ENCODE results near the gene CX3CR1.

The CX3CR1 gene

DNA sequence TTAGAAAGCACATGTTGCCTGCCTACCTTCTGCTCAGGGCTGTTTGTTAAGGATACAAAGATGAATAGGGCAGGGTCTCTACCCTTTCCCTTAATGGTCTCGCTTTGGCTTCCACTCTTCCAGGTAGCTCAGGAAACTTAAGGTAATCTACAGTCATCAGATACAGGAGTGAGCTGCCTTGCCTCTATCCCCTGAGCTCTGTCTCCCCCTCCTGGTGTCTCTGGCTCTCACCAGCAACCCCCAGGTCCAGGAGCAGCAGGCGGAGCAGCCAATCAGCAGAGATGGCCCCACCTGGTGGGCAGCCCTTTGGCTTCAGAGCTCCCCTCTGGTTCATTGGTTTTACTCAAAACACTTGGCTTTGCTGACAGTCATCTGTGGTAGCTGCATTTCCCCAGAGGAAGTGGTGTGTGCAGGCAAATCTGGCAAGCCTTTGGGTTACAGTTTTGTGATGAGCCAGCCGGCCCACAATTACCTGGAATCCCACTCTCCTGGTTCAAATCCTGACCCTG, 8.5 kb upstream of the CX3CR1 start:
- Histone ChIP-seq H3K27ac (replicated peaks; ENCODE audit: low read length) (no peak overlapping the region), H3K4me3 (ENCODE audit: low read length in 2 of 2) (no peak overlapping the region), H3K9me3 (replicated peaks in 1 of 2; ENCODE audit: control insufficient read depth in 2 of 2, insufficient read depth in 1 of 2, low read depth in 1 of 2, low read length in 2 of 2) (no peaks in the 10 kb centered on the region), H2BK5ac (ENCODE audit: low read length) (no peak overlapping the region), H2BK15ac (ENCODE audit: low read length) (no peak overlapping the region), H3K23ac (ENCODE audit: low read depth, low read length, poor library complexity) (no peak overlapping the region), H2AFZ (ENCODE audit: low read length) (no peak overlapping the region), H3K18ac (ENCODE audit: low read length) (no peak overlapping the region), H3K4me1 (ENCODE audit: control insufficient read depth in 2 of 2, insufficient read depth in 1 of 2, low read depth in 1 of 2, low read length in 2 of 2) (no peaks in the 10 kb centered on the region), H2AK5ac (ENCODE audit: low read depth, low read length) (no peak overlapping the region), H2BK120ac (ENCODE audit: low read depth, low read length) (no peak overlapping the region), H3K79me1 (ENCODE audit: low read depth, low read length) (no peaks in the 10 kb centered on the region), H3K4me2 (ENCODE audit: insufficient read depth, low read length, poor library complexity, severe bottlenecking) (no peak overlapping the region), H4K8ac (ENCODE audit: low read depth, low read length) (no peak overlapping the region), H2BK12ac (ENCODE audit: low read length) (no peak overlapping the region), H3K9ac (ENCODE audit: low read depth, low read length, poor library complexity) (no peak overlapping the region), H3K36me3 (replicated peaks in 1 of 2; ENCODE audit: control insufficient read depth in 2 of 2, insufficient read depth in 2 of 2, low read length in 2 of 2) (no peaks in the 10 kb centered on the region), H3K14ac (ENCODE audit: low read length) (no peak overlapping the region), H3K27me3 (ENCODE audit: control insufficient read depth in 3 of 3, insufficient read depth in 3 of 3, low read depth in 1 of 3, low read length in 3 of 3) (no peaks in the 10 kb centered on the region), H4K91ac (ENCODE audit: low read depth, low read length, poor library complexity) (no peak overlapping the region), H3K4ac (ENCODE audit: low read length) (no peak overlapping the region)
- peak; percentile 76 for DNase-seq (ENCODE audit: low spot score)
- no CpG with 5 or more reads among the region's 3 CpGs for WGBS, 2 donors (ENCODE audit: extremely low coverage in 2 of 2, insufficient read length in 2 of 2, insufficient replicate concordance in 1 of 2)

DNA sequence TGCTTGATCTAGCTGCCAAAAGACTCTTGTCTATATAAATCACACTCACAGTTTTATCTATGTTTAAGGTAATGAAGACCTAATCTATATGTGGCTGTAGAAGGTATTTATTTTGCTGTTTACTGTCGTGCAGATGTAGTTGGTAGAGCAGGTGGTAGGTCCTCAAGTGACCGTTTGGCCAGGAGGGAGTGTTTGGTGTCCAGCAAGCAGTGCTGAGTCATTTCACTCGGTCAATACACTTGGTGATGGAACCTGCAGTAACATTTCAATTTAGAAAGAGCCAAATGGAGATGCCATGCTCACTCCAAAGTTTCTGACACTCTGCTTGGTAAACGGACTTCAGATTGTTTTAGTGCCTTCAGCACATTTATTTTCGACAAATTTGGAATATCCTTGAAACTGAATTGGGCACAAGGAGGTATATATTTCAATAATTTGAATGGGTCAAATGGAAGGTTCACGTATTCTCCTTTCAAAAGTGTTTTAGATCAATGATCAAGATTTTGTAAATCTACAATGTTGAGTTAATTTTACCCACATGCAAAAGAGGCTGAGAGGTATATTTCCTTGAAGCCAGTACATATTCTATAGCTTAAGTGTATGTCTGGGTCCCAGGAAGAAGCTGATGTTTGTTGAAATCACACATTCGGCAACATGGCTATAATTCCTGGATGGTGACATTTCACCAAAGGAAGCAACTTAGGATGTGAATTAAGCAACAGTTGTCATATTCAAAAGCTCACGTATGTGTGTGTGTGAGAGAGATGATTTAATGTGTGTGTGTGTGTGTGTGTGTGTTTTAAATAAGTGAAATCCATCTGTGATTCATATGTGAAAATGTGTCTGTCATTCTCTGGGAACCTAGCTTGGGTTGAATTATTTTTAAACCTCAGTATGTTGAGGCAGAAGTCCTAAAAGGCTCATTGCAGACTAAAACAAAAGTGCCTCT, 7.7 kb upstream of the CX3CR1 start:
- Histone ChIP-seq H3K79me1 (ENCODE audit: low read depth, low read length) (no peaks in the 10 kb centered on the region), H3K9ac (ENCODE audit: low read depth, low read length, poor library complexity) (no peak overlapping the region), H3K23ac (ENCODE audit: low read depth, low read length, poor library complexity) (no peak overlapping the region), H3K4me1 (ENCODE audit: control insufficient read depth in 2 of 2, insufficient read depth in 1 of 2, low read depth in 1 of 2, low read length in 2 of 2) (no peaks in the 10 kb centered on the region), H2BK5ac (ENCODE audit: low read length) (no peak overlapping the region), H3K18ac (ENCODE audit: low read length) (no peak overlapping the region), H2BK12ac (ENCODE audit: low read length) (no peak overlapping the region), H2AFZ (ENCODE audit: low read length) (no peak overlapping the region), H3K36me3 (replicated peaks in 1 of 2; ENCODE audit: control insufficient read depth in 2 of 2, insufficient read depth in 2 of 2, low read length in 2 of 2) (no peaks in the 10 kb centered on the region), H4K8ac (ENCODE audit: low read depth, low read length) (no peak overlapping the region), H3K4ac (ENCODE audit: low read length) (no peak overlapping the region), H2BK15ac (ENCODE audit: low read length) (no peak overlapping the region), H3K9me3 (replicated peaks in 1 of 2; ENCODE audit: control insufficient read depth in 2 of 2, insufficient read depth in 1 of 2, low read depth in 1 of 2, low read length in 2 of 2) (no peaks in the 10 kb centered on the region), H3K27ac (replicated peaks; ENCODE audit: low read length) (no peak overlapping the region), H3K14ac (ENCODE audit: low read length) (no peak overlapping the region), H2BK120ac (ENCODE audit: low read depth, low read length) (no peak overlapping the region), H4K91ac (ENCODE audit: low read depth, low read length, poor library complexity) (no peak overlapping the region), H3K4me3 (ENCODE audit: low read length in 2 of 2) (no peak overlapping the region), H2AK5ac (ENCODE audit: low read depth, low read length) (no peak overlapping the region), H3K27me3 (ENCODE audit: control insufficient read depth in 3 of 3, insufficient read depth in 3 of 3, low read depth in 1 of 3, low read length in 3 of 3) (no peaks in the 10 kb centered on the region), H3K4me2 (ENCODE audit: insufficient read depth, low read length, poor library complexity, severe bottlenecking) (no peak overlapping the region)
- DNase-seq (ENCODE audit: low spot score), result no peak
- no CpG with 5 or more reads among the region's 8 CpGs for WGBS, 2 donors (ENCODE audit: extremely low coverage in 2 of 2, insufficient read length in 2 of 2, insufficient replicate concordance in 1 of 2)

DNA sequence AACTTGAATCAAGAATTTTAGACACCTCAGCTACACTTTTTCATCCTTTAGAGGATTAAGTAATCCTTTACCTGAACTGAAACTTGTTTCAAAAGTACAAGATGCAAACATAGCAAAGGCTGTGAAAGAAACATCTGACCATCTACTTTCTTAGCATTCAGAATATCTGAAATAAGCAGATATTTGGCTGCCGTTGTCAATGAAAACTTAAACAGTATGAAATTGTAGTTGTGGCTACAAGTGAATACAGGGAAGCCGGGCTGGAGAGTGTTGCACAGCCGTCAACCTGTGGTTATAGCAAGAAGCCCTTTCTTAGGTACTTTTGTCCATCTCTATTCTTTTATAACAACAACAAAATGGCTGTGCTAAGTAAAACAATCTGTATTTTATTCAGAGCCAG, 6.9 kb upstream of the CX3CR1 start:
- H3K27ac ChIP-seq (replicated peaks; ENCODE audit: low read length), result no peak overlapping the region

DNA sequence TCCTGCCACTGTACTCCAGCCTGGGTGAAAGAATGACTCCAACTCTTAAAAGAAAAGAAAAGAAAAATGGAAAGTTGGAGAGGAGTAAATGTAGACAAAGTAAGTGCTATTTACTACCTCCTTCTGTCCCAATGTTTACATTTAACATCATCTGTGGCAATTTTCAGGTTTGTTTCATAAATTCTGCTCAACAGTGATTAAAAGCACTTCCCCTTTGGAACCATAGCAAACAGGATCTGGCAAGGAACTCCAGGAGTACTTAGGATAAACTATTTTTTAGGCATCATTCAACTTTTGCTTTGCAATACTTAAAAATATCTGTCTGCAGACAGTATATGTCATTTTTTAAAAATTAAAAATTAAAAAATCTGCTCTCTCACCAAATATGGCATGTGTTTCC, 5.5 kb upstream of the CX3CR1 start:
- H3K9ac ChIP-seq (ENCODE audit: low read depth, low read length, poor library complexity), result no peak overlapping the region
- H3K18ac ChIP-seq (ENCODE audit: low read length), result no peak overlapping the region
- H2BK12ac ChIP-seq (ENCODE audit: low read length), result no peak overlapping the region
- no peak overlapping the region for H2BK15ac ChIP-seq (ENCODE audit: low read length)
- H2AFZ ChIP-seq (ENCODE audit: low read length), result no peak overlapping the region
- no peak overlapping the region for H3K27ac ChIP-seq (replicated peaks; ENCODE audit: low read length)
- H2BK120ac ChIP-seq (ENCODE audit: low read depth, low read length), result no peak overlapping the region
- no peaks in the 10 kb centered on the region for H3K36me3 ChIP-seq (replicated peaks in 1 of 2; ENCODE audit: control insufficient read depth in 2 of 2, insufficient read depth in 2 of 2, low read length in 2 of 2)
- H2BK5ac ChIP-seq (ENCODE audit: low read length), result no peak overlapping the region
- no peaks in the 10 kb centered on the region for H3K4me1 ChIP-seq (ENCODE audit: control insufficient read depth in 2 of 2, insufficient read depth in 1 of 2, low read depth in 1 of 2, low read length in 2 of 2)
- no peaks in the 10 kb centered on the region for H3K9me3 ChIP-seq (replicated peaks in 1 of 2; ENCODE audit: control insufficient read depth in 2 of 2, insufficient read depth in 1 of 2, low read depth in 1 of 2, low read length in 2 of 2)
- no peak overlapping the region for H3K4me3 ChIP-seq (ENCODE audit: low read length in 2 of 2)
- no peaks in the 10 kb centered on the region for H3K79me1 ChIP-seq (ENCODE audit: low read depth, low read length)
- no peaks in the 10 kb centered on the region for H3K27me3 ChIP-seq (ENCODE audit: control insufficient read depth in 3 of 3, insufficient read depth in 3 of 3, low read depth in 1 of 3, low read length in 3 of 3)
- H4K91ac ChIP-seq (ENCODE audit: low read depth, low read length, poor library complexity), result no peak overlapping the region
- DNase-seq (ENCODE audit: low spot score), result no peak
- H3K14ac ChIP-seq (ENCODE audit: low read length), result no peak overlapping the region
- no peak overlapping the region for H3K4ac ChIP-seq (ENCODE audit: low read length)
- no peak overlapping the region for H2AK5ac ChIP-seq (ENCODE audit: low read depth, low read length)
- H3K4me2 ChIP-seq (ENCODE audit: insufficient read depth, low read length, poor library complexity, severe bottlenecking), result no peak overlapping the region
- H3K23ac ChIP-seq (ENCODE audit: low read depth, low read length, poor library complexity), result no peak overlapping the region
- H4K8ac ChIP-seq (ENCODE audit: low read depth, low read length), result no peak overlapping the region

More for the DNA sequence above, 6.9 kb upstream of the CX3CR1 start:
- Histone ChIP-seq H3K36me3 (replicated peaks in 1 of 2; ENCODE audit: control insufficient read depth in 2 of 2, insufficient read depth in 2 of 2, low read length in 2 of 2) (no peaks in the 10 kb centered on the region), H2BK15ac (ENCODE audit: low read length) (no peak overlapping the region), H3K18ac (ENCODE audit: low read length) (no peak overlapping the region), H3K4me3 (ENCODE audit: low read length in 2 of 2) (no peak overlapping the region), H2BK12ac (ENCODE audit: low read length) (no peak overlapping the region), H2BK120ac (ENCODE audit: low read depth, low read length) (no peak overlapping the region), H3K4ac (ENCODE audit: low read length) (no peak overlapping the region), H3K23ac (ENCODE audit: low read depth, low read length, poor library complexity) (no peak overlapping the region), H3K27me3 (ENCODE audit: control insufficient read depth in 3 of 3, insufficient read depth in 3 of 3, low read depth in 1 of 3, low read length in 3 of 3) (no peaks in the 10 kb centered on the region), H3K79me1 (ENCODE audit: low read depth, low read length) (no peaks in the 10 kb centered on the region), H2AK5ac (ENCODE audit: low read depth, low read length) (no peak overlapping the region), H3K4me1 (ENCODE audit: control insufficient read depth in 2 of 2, insufficient read depth in 1 of 2, low read depth in 1 of 2, low read length in 2 of 2) (no peaks in the 10 kb centered on the region), H2BK5ac (ENCODE audit: low read length) (no peak overlapping the region), H3K4me2 (ENCODE audit: insufficient read depth, low read length, poor library complexity, severe bottlenecking) (no peak overlapping the region), H4K91ac (ENCODE audit: low read depth, low read length, poor library complexity) (no peak overlapping the region), H3K9me3 (replicated peaks in 1 of 2; ENCODE audit: control insufficient read depth in 2 of 2, insufficient read depth in 1 of 2, low read depth in 1 of 2, low read length in 2 of 2) (no peaks in the 10 kb centered on the region), H3K9ac (ENCODE audit: low read depth, low read length, poor library complexity) (no peak overlapping the region), H2AFZ (ENCODE audit: low read length) (no peak overlapping the region), H4K8ac (ENCODE audit: low read depth, low read length) (no peak overlapping the region), H3K14ac (ENCODE audit: low read length) (no peak overlapping the region)
- no CpG with 5 or more reads among the region's 3 CpGs for WGBS, 2 donors (ENCODE audit: extremely low coverage in 2 of 2, insufficient read length in 2 of 2, insufficient replicate concordance in 1 of 2)
- no peak for DNase-seq (ENCODE audit: low spot score)
